Caco-2 (cell line): ENCODE measurements around the gene WRAP73. TPM values are rescaled to one million over a fixed set of nuclear protein-coding genes. Genes with fewer than 3 reads are reported as not detected.

Experiments used
- BruUV-seq: library from RNA; stranded (reverse); fragments of 400-500 nt; replicated peaks from 2 replicates; lab custom pipeline; 2021; lab: Mats Ljungman, UMichigan
- CTCF ChIA-PET: fragments of 300-600 bp; sonication (Branson Sonifier 250); formaldehyde crosslinking; loops from one replicate; lab custom pipeline; 2022; ENCODE audit warnings: antibody characterized with exemption; lab: Charles Lee
- POLR2A ChIA-PET: fragments of 300-600 bp; sonication (Branson Sonifier 250); formaldehyde crosslinking; loops from one replicate; lab custom pipeline; 2022; ENCODE audit warnings: antibody characterized with exemption; lab: Charles Lee
- DNase-seq, 2 experiments: peaks; one replicate each; pipeline versions ENCODE4 v3.0.0 to v3.0.0-alpha.2; 2020 to 2022
- H3K27me3 ChIP-seq: replicated peaks from 2 replicates; pipeline ENCODE4 v1.6.0; 2011; ENCODE audit warnings: low read length; ENCODE audit not compliant: control insufficient read depth, insufficient read depth
- H3K36me3 ChIP-seq: 2 replicates; pipeline ENCODE4 v1.5.1; 2011; ENCODE audit warnings: low read length; ENCODE audit not compliant: control insufficient read depth, insufficient read depth
- H3K4me1 ChIP-seq: fragments of 250-450 bp; sonication (Bioruptor Pico); 2 replicates; pipeline ENCODE4 v1.5.1; 2020; ENCODE audit warnings: mild to moderate bottlenecking
- H3K4me3 ChIP-seq: 2 replicates; pipeline ENCODE4 v1.5.1; 2011; ENCODE audit warnings: low read depth, mild to moderate bottlenecking, control low read depth, low read length
- H3K9me3 ChIP-seq: fragments of 250-450 bp; sonication (Bioruptor Pico); 2 replicates; pipeline ENCODE4 v1.5.1; 2020; ENCODE audit warnings: mild to moderate bottlenecking, moderate library complexity
- H3K27ac Mint-ChIP-seq: one replicate; pipeline ENCODE4 v1.8.0; 2022; ENCODE audit warnings: mixed read lengths; ENCODE audit not compliant: unreplicated experiment
- H3K27me3 Mint-ChIP-seq: one replicate; pipeline ENCODE4 v1.8.0; 2022; ENCODE audit warnings: mixed read lengths; ENCODE audit not compliant: insufficient read depth, unreplicated experiment
- H3K36me3 Mint-ChIP-seq: one replicate; pipeline ENCODE4 v1.8.0; 2022; ENCODE audit warnings: mild to moderate bottlenecking, mixed read lengths; ENCODE audit not compliant: insufficient read depth, unreplicated experiment
- H3K4me1 Mint-ChIP-seq: one replicate; pipeline ENCODE4 v1.8.0; 2022; ENCODE audit warnings: low read depth, mixed read lengths; ENCODE audit not compliant: unreplicated experiment
- H3K4me3 Mint-ChIP-seq: one replicate; pipeline ENCODE4 v1.8.0; 2022; ENCODE audit warnings: mild to moderate bottlenecking, moderate library complexity, mixed read lengths; ENCODE audit not compliant: unreplicated experiment
- H3K9me3 Mint-ChIP-seq: one replicate; pipeline ENCODE4 v1.8.0; 2022; ENCODE audit warnings: mixed read lengths; ENCODE audit not compliant: unreplicated experiment
- CTCF ChIP-seq, 2 experiments: fragments of 200-600 bp in 1 of 2; IDR thresholded peaks; 1 replicate in 1 of 2; 2 replicates in 1 of 2; pipeline versions ENCODE4 v1.5.1 to v1.8.0; 2011 to 2022; ENCODE audit warnings: antibody characterized with exemption in 1 of 2, control low read depth in 1 of 2, inconsistent platforms in 1 of 2, low read depth in 1 of 2, low read length in 1 of 2, mild to moderate bottlenecking in 1 of 2, moderate library complexity in 1 of 2; ENCODE audit not compliant: insufficient read depth in 1 of 2, severe bottlenecking in 1 of 2, unreplicated experiment in 1 of 2
- intact Hi-C: fragments of 100-400 bp; cut with micrococcal nuclease; formaldehyde crosslinking; loops from one replicate; pipeline ENCODE4 v1.10.0; 2022; ENCODE audit not compliant: unreplicated experiment
- total RNA-seq: library from RNA; stranded (reverse); gene quantifications from 2 replicates; pipeline ENCODE4 v1.2.3, GENCODE V29; 2022

The WRAP73 gene
- total RNA-seq, 1 experiment from 2014 or later: 31.6 TPM

GRCh38 chr1:3641046-3641760, 8.7 kb downstream of the WRAP73 start:
- Histone ChIP-seq H3K4me3 (no peak overlapping the region), H3K4me1 (no peaks in the 10 kb centered on the region), H3K27me3 (no peaks in the 10 kb centered on the region), H3K9me3 (no peaks in the 10 kb centered on the region), H3K36me3 (no peaks in the 10 kb centered on the region; the same call in 1 of the 2 replicates)
- no peak for TF ChIP-seq CTCF (IDR thresholded peaks at IDR 0.05; ENCODE audit: insufficient read depth in 1 of 2, low read depth in 1 of 2, low read length in 1 of 2, severe bottlenecking in 1 of 2, unreplicated experiment in 1 of 2)
- POLR2A ChIA-PET: no interaction called here
- intact Hi-C loops: no loop called here
- Mint-ChIP-seq H3K4me3 (no peak overlapping the region), H3K27me3 (no peaks in the 10 kb centered on the region), H3K4me1 (no peaks in the 10 kb centered on the region), H3K27ac (no peak overlapping the region), H3K36me3 (peaks cover 21% of the 10 kb centered on the region), H3K9me3 (no peaks in the 10 kb centered on the region)
- CTCF ChIA-PET: no interaction called here
- BruUV-seq: no TSS peak
- no peak for DNase-seq

- intact Hi-C loops: no loop called here
- Histone ChIP-seq H3K4me3 (no peak overlapping the region), H3K27me3 (no peaks in the 10 kb centered on the region), H3K36me3 (no peaks in the 10 kb centered on the region; the same call in 1 of the 2 replicates), H3K9me3 (no peaks in the 10 kb centered on the region), H3K4me1 (no peaks in the 10 kb centered on the region)
- Mint-ChIP-seq H3K4me3 (no peak overlapping the region), H3K4me1 (no peaks in the 10 kb centered on the region), H3K27me3 (no peaks in the 10 kb centered on the region), H3K9me3 (no peaks in the 10 kb centered on the region), H3K27ac (no peak overlapping the region), H3K36me3 (peaks cover 19% of the 10 kb centered on the region)
- DNase-seq: no peak
- TF ChIP-seq CTCF (IDR thresholded peaks at IDR 0.05; ENCODE audit: insufficient read depth in 1 of 2, low read depth in 1 of 2, low read length in 1 of 2, severe bottlenecking in 1 of 2, unreplicated experiment in 1 of 2): no peak
- ChIA-PET POLR2A (no interaction called here), CTCF (no interaction called here)
- BruUV-seq: no TSS peak
These were observed 9.6 kb downstream of the WRAP73 start for GRCh38 chr1:3640121-3640837.

- H3K4me3 Mint-ChIP-seq: no peak overlapping the region
- no peaks in the 10 kb centered on the region; the same call in 1 of the 2 replicates for H3K36me3 ChIP-seq
- no peak for TF ChIP-seq CTCF (IDR thresholded peaks at IDR 0.05; ENCODE audit: insufficient read depth in 1 of 2, low read depth in 1 of 2, low read length in 1 of 2, severe bottlenecking in 1 of 2, unreplicated experiment in 1 of 2)
- no peak overlapping the region for H3K4me3 ChIP-seq
- intact Hi-C loops: no loop called here
- H3K9me3 ChIP-seq: no peaks in the 10 kb centered on the region
- no peaks in the 10 kb centered on the region for H3K9me3 Mint-ChIP-seq
- no peaks in the 10 kb centered on the region for H3K27me3 ChIP-seq
- CTCF ChIA-PET: no interaction called here
- H3K27me3 Mint-ChIP-seq: no peaks in the 10 kb centered on the region
- no peak overlapping the region for H3K27ac Mint-ChIP-seq
- no peaks in the 10 kb centered on the region for H3K4me1 ChIP-seq
- H3K4me1 Mint-ChIP-seq: no peaks in the 10 kb centered on the region
- no TSS peak for BruUV-seq
- POLR2A ChIA-PET: no interaction called here
- H3K36me3 Mint-ChIP-seq: peaks cover 19% of the 10 kb centered on the region
- no peak for DNase-seq
These were observed 10.4 kb downstream of the WRAP73 start for GRCh38 chr1:3639397-3639911.
